Loucy (cell line): Measurements from ENCODE around the gene TAF1L.
"Not testable (repeated sequence)": the region's sequence is repeated elsewhere in the genome, so short reads cannot be mapped to it uniquely, and the experiment has no call there.

Experiments used
- EZH2phosphoT487 ChIP-seq: fragments of 200-600 bp; IDR thresholded peaks from 2 replicates; pipeline ENCODE4 v1.6.1; 2018; ENCODE audit warnings: antibody characterized with exemption, mild to moderate bottlenecking, moderate library complexity, borderline replicate concordance
- TF ChIP-seq, protein P1 (sequence below): fragments of 200-600 bp; sonication (generic); conservative IDR thresholded peaks from 2 replicates; pipeline ENCODE4 v1.5.1; 2014; ENCODE audit warnings: mild to moderate bottlenecking, antibody characterized with exemption, low read length

DNA sequence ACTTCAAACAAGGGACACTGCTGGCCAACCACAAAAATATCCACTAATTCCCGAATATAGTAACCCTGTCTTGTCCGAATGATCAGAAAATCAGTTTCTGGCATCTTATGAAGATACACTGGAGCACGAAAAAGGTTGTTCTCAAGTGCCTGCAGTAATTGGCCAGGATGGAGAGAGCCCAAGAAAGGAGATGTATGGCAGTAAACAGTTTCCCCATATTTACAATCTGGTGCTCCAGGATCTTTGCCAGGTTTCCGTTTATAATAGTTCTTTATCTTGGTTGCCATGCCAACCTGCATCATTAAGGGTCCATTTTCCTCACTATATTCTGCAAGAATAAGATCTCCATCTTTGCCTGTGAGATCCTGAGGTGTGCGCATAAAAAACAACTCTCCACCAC lies 2.3 kb downstream of the TAF1L start:
- TF ChIP-seq, protein P1, sequence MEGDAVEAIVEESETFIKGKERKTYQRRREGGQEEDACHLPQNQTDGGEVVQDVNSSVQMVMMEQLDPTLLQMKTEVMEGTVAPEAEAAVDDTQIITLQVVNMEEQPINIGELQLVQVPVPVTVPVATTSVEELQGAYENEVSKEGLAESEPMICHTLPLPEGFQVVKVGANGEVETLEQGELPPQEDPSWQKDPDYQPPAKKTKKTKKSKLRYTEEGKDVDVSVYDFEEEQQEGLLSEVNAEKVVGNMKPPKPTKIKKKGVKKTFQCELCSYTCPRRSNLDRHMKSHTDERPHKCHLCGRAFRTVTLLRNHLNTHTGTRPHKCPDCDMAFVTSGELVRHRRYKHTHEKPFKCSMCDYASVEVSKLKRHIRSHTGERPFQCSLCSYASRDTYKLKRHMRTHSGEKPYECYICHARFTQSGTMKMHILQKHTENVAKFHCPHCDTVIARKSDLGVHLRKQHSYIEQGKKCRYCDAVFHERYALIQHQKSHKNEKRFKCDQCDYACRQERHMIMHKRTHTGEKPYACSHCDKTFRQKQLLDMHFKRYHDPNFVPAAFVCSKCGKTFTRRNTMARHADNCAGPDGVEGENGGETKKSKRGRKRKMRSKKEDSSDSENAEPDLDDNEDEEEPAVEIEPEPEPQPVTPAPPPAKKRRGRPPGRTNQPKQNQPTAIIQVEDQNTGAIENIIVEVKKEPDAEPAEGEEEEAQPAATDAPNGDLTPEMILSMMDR, result not testable (repeated sequence)
- not testable (repeated sequence) for TF ChIP-seq EZH2phosphoT487
